Measurements from ENCODE around the gene ATP6V0C. TPM values are rescaled to one million over a fixed set of nuclear protein-coding genes. Genes with fewer than 3 reads are reported as not detected.

Gene ATP6V0C
- total RNA-seq, 1 experiment from 2014 or later, result 249 TPM

GRCh38 chr16:2519711-2520080, 5.9 kb downstream of the ATP6V0C start:
- intact Hi-C loops (cut with micrococcal nuclease; ENCODE audit: unreplicated experiment), result no loop called here
- H4K20me1 ChIP-seq (ENCODE audit: insufficient read depth), result peaks cover 51% of the 10 kb centered on the region
- no peak overlapping the region for H3K27ac ChIP-seq
- no TSS peak for BruUV-seq (replicated peaks)
- no peaks in the 10 kb centered on the region; the same call in 1 of the 2 replicates for H3K36me3 ChIP-seq (ENCODE audit: low read depth)
- H2AFZ ChIP-seq, result no peak overlapping the region
- no peak for DNase-seq
- H3K4me2 ChIP-seq, result peak overlapping the region; percentile 65
- H3F3A ChIP-seq (ENCODE audit: insufficient read depth, low read depth), result peaks cover 33% of the 10 kb centered on the region; the same call in 1 of the 2 replicates
- peaks cover 36% of the 10 kb centered on the region; the same call in 1 of the 2 replicates for H3K4me1 ChIP-seq (replicated peaks; ENCODE audit: insufficient read depth)
- CTCF ChIA-PET, result interaction anchor here (0.6 kb wide), 1 partner anchor 16 kb away, joined by 5 read pairs; no protein-coding TSS in a partner anchor
- TF ChIP-seq EZH2 (IDR thresholded peaks at IDR 0.05; ENCODE audit: low read depth) (no peak), CTCF (conservative IDR thresholded peaks at IDR 0.05) (no peak)
- no peaks in the 10 kb centered on the region for H3K9me2 ChIP-seq (ENCODE audit: insufficient read depth)
- POLR2A ChIA-PET (ENCODE audit: unreplicated experiment), result interaction anchor here (0.6 to 0.8 kb wide), 3 partner anchors 18 to 1771 kb away, joined by 3 to 7 read pairs (median 4); partner anchors contain the start of gene PDPK1
- H3K27me3 ChIP-seq (ENCODE audit: insufficient read depth, low read depth), result no peaks in the 10 kb centered on the region
- H3K9me3 ChIP-seq (ENCODE audit: insufficient read depth, low read depth), result no peaks in the 10 kb centered on the region
- H3K79me2 ChIP-seq (ENCODE audit: low read depth), result peaks cover 69% of the 10 kb centered on the region
- H3K4me3 ChIP-seq, result no peak overlapping the region

GRCh38 chr16:2520097-2520783, 6.5 kb downstream of the ATP6V0C start, which contains the start of gene AMDHD2:
Gene AMDHD2, plus strand, starts transcription at chr16:2520371. Its CDS starts 88 bp downstream, at chr16:2520459.
- peak; percentile 73 to 88 for DNase-seq
- Histone ChIP-seq H4K20me1 (ENCODE audit: insufficient read depth) (peaks cover 46% of the 10 kb centered on the region), H3K9me2 (ENCODE audit: insufficient read depth) (no peaks in the 10 kb centered on the region), H2AFZ (peak within 1 kb of the TSS; percentile 79), H3K9me3 (ENCODE audit: insufficient read depth, low read depth) (no peaks in the 10 kb centered on the region), H3K27me3 (ENCODE audit: insufficient read depth, low read depth) (no peaks in the 10 kb centered on the region), H3F3A (ENCODE audit: insufficient read depth, low read depth) (peaks cover 33% of the 10 kb centered on the region; the same call in 1 of the 2 replicates), H3K4me1 (replicated peaks; ENCODE audit: insufficient read depth) (peaks cover 33% of the 10 kb centered on the region; the same call in 1 of the 2 replicates), H3K4me2 (peak within 1 kb of the TSS; percentile 88), H3K36me3 (ENCODE audit: low read depth) (no peaks in the 10 kb centered on the region; the same call in 1 of the 2 replicates), H3K4me3 (peak within 1 kb of the TSS; percentile 58), H3K79me2 (ENCODE audit: low read depth) (peaks cover 64% of the 10 kb centered on the region), H3K27ac (no peak within 1 kb of the TSS)
- no TSS peak for BruUV-seq (replicated peaks)
- intact Hi-C loops (cut with micrococcal nuclease; ENCODE audit: unreplicated experiment), result no loop called here
- no peak for TF ChIP-seq CTCF (conservative IDR thresholded peaks at IDR 0.05)
- no peak for TF ChIP-seq EZH2 (IDR thresholded peaks at IDR 0.05; ENCODE audit: low read depth)
- CTCF ChIA-PET, result interaction anchor here (0.6 kb wide), 2 partner anchors 15 to 106 kb away, joined by 3 to 5 read pairs; no protein-coding TSS in a partner anchor
- POLR2A ChIA-PET (ENCODE audit: unreplicated experiment), result interaction anchor here (0.5 to 0.8 kb wide), 3 partner anchors 18 to 338 kb away, joined by 3 to 4 read pairs (median 4); partner anchors contain the start of gene PDPK1

- peak overlapping the region; percentile 88 for H3K4me2 ChIP-seq
- intact Hi-C loops (cut with micrococcal nuclease; ENCODE audit: unreplicated experiment), result no loop called here
- H3K4me3 ChIP-seq, result peak overlapping the region; percentile 58
- no peaks in the 10 kb centered on the region for H3K27me3 ChIP-seq (ENCODE audit: insufficient read depth, low read depth)
- ChIA-PET POLR2A (ENCODE audit: unreplicated experiment) (interaction anchor here (0.6 kb wide), 1 partner anchor 1043 kb away, joined by 3 read pairs; no protein-coding TSS in a partner anchor), CTCF (no interaction called here)
- H3K79me2 ChIP-seq (ENCODE audit: low read depth), result peaks cover 57% of the 10 kb centered on the region
- DNase-seq, result peak; percentile 34 to 73
- peaks cover 26% of the 10 kb centered on the region; the same call in 1 of the 2 replicates for H3K4me1 ChIP-seq (replicated peaks; ENCODE audit: insufficient read depth)
- peak overlapping the region; percentile 79 for H2AFZ ChIP-seq
- H3K9me2 ChIP-seq (ENCODE audit: insufficient read depth), result no peaks in the 10 kb centered on the region
- no TSS peak for BruUV-seq (replicated peaks)
- H3K9me3 ChIP-seq (ENCODE audit: insufficient read depth, low read depth), result no peaks in the 10 kb centered on the region
- no peak overlapping the region for H3K27ac ChIP-seq
- TF ChIP-seq EZH2 (IDR thresholded peaks at IDR 0.05; ENCODE audit: low read depth) (no peak), CTCF (conservative IDR thresholded peaks at IDR 0.05) (no peak)
- peaks cover 39% of the 10 kb centered on the region for H4K20me1 ChIP-seq (ENCODE audit: insufficient read depth)
- H3F3A ChIP-seq (ENCODE audit: insufficient read depth, low read depth), result peaks cover 33% of the 10 kb centered on the region; the same call in 1 of the 2 replicates
- H3K36me3 ChIP-seq (ENCODE audit: low read depth), result no peaks in the 10 kb centered on the region; the same call in 1 of the 2 replicates
These were observed 7.2 kb downstream of the ATP6V0C start for GRCh38 chr16:2520784-2521531.

All from PC-9 (cell line).